ENCODE measurements around the gene HNRNPDL. TPM values are rescaled to one million over a fixed set of nuclear protein-coding genes. Genes with fewer than 3 reads are reported as not detected.

The HNRNPDL gene
- total RNA-seq, 4 donors from 2014 or later: 61.8 to 210 (median 101) TPM

GRCh38 chr4:82467471-82467870, 37.2 kb upstream of the HNRNPDL start:
- no peak for TF ChIP-seq POLR2A (IDR thresholded peaks at IDR 0.05)
- TF ChIP-seq, protein P1, sequence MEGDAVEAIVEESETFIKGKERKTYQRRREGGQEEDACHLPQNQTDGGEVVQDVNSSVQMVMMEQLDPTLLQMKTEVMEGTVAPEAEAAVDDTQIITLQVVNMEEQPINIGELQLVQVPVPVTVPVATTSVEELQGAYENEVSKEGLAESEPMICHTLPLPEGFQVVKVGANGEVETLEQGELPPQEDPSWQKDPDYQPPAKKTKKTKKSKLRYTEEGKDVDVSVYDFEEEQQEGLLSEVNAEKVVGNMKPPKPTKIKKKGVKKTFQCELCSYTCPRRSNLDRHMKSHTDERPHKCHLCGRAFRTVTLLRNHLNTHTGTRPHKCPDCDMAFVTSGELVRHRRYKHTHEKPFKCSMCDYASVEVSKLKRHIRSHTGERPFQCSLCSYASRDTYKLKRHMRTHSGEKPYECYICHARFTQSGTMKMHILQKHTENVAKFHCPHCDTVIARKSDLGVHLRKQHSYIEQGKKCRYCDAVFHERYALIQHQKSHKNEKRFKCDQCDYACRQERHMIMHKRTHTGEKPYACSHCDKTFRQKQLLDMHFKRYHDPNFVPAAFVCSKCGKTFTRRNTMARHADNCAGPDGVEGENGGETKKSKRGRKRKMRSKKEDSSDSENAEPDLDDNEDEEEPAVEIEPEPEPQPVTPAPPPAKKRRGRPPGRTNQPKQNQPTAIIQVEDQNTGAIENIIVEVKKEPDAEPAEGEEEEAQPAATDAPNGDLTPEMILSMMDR (IDR thresholded peaks at IDR 0.05): no peak
- no peaks in the 10 kb centered on the region for H3K36me3 ChIP-seq
- H3K27ac ChIP-seq: no peak overlapping the region
- no peak for DNase-seq
- H3K4me1 ChIP-seq: peaks cover 0 to 5% (median 0%) of the 10 kb centered on the region in 4 donors
- no peak overlapping the region for H3K4me3 ChIP-seq
- H3K27me3 ChIP-seq: no peaks in the 10 kb centered on the region
- H3K9me3 ChIP-seq: no peaks in the 10 kb centered on the region

- DNase-seq: no peak
- no peak for TF ChIP-seq POLR2A (IDR thresholded peaks at IDR 0.05)
- TF ChIP-seq, protein P1 (IDR thresholded peaks at IDR 0.05): no peak
- Histone ChIP-seq H3K9me3 (no peaks in the 10 kb centered on the region), H3K27me3 (no peaks in the 10 kb centered on the region), H3K36me3 (peaks cover 0 to 16% (median 0%) of the 10 kb centered on the region in 3 donors), H3K4me3 (no peak overlapping the region), H3K4me1 (peaks cover 0 to 10% (median 0%) of the 10 kb centered on the region in 4 donors), H3K27ac (no peak overlapping the region)
Observed at GRCh38 chr4:82463221-82463620, 33.0 kb upstream of the HNRNPDL start.

DNA sequence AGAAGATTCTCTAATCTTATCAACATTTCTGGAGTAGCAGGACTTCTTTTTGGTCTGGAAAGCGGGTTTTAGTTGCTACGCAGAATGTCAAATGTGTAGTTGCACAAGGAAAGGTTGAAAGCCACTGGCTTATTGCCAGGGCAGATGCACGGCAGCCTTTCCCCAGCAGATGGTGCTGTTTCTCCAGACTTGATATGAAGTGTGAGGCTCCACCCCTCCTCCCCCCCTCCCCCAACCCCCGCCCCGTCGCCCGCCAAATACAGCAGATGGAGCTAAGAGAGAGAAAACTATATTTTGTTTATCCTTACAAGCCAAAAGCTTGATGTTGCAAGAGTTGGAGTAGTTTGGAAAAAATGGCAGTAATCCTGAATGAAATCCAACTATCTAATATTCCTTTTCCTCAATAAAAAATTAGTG, 32.2 kb upstream of the HNRNPDL start:
- DNase-seq: peak; percentile 86 to 94 (median 87)
- no peaks in the 10 kb centered on the region for H3K9me3 ChIP-seq
- H3K36me3 ChIP-seq: peaks cover 0 to 24% (median 0%) of the 10 kb centered on the region in 3 donors
- TF ChIP-seq POLR2A (IDR thresholded peaks at IDR 0.05): no peak
- TF ChIP-seq, protein P1 (IDR thresholded peaks at IDR 0.05): peak; percentile 60 to 88 (median 72)
- H3K4me3 ChIP-seq: no peak overlapping the region
- H3K4me1 ChIP-seq: peaks cover 0 to 10% (median 0%) of the 10 kb centered on the region in 4 donors
- no peak overlapping the region for H3K27ac ChIP-seq
- H3K27me3 ChIP-seq: no peaks in the 10 kb centered on the region

DNA sequence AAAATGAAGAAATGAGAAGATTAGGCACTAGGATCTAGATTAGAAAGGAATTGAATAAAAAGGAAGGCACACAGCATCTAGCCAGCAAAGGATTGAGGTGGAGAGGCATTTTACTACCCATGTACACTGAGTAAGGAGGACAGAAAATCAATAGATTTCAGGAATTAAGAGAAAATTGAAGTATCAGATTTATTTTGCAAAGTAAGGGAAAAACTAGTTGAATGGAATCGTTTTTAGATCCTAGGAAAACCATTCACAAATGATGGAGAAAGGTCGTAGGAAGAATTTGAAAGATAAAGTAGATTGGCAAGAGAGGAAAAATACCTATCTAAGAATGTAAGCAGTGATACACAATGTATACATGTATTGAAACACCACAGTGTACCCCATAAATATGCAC, 31.4 kb upstream of the HNRNPDL start:
- Histone ChIP-seq H3K4me3 (no peak overlapping the region), H3K27ac (no peak overlapping the region), H3K4me1 (peaks cover 0 to 10% (median 0%) of the 10 kb centered on the region in 4 donors), H3K9me3 (no peaks in the 10 kb centered on the region), H3K27me3 (no peaks in the 10 kb centered on the region), H3K36me3 (peaks cover 0 to 31% (median 0%) of the 10 kb centered on the region in 3 donors)
- DNase-seq: no peak
- no peak for TF ChIP-seq POLR2A (IDR thresholded peaks at IDR 0.05)
- TF ChIP-seq, protein P1 (IDR thresholded peaks at IDR 0.05): no peak

DNA sequence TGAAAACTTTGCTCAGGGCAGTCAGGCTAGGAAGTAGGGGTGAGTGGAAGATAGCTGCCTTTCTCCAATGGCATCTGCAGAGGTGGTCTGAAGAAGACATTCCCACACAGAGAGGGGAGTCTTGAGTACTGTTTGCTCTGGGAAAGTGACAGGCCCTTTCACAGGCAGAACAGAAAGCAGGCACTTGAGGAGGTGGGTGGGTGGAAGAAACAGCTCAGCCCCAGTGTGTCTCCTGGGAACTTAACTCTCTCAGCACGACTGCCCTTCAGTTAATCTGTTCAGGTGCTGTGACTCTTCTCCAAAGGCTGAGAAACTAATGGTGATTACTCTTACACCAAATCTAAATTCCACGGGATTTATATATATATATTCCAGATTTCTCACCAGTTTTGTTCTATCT, 28.5 kb upstream of the HNRNPDL start:
- no peak for DNase-seq
- no peaks in the 10 kb centered on the region for H3K27me3 ChIP-seq
- H3K4me1 ChIP-seq: peaks cover 0 to 10% (median 0%) of the 10 kb centered on the region in 4 donors
- no peaks in the 10 kb centered on the region for H3K9me3 ChIP-seq
- no peak for TF ChIP-seq POLR2A (IDR thresholded peaks at IDR 0.05)
- TF ChIP-seq, protein P1 (IDR thresholded peaks at IDR 0.05): no peak
- no peak overlapping the region for H3K4me3 ChIP-seq
- H3K27ac ChIP-seq: no peak overlapping the region
- peaks cover 0 to 48% (median 0%) of the 10 kb centered on the region in 3 donors for H3K36me3 ChIP-seq

- TF ChIP-seq POLR2A (IDR thresholded peaks at IDR 0.05): no peak
- TF ChIP-seq, protein P1 (IDR thresholded peaks at IDR 0.05): no peak
- H3K4me3 ChIP-seq: no peak overlapping the region
- H3K36me3 ChIP-seq: peaks cover 0 to 62% (median 0%) of the 10 kb centered on the region in 3 donors
- no peaks in the 10 kb centered on the region for H3K27me3 ChIP-seq
- no peaks in the 10 kb centered on the region for H3K9me3 ChIP-seq
- DNase-seq: no peak
- H3K27ac ChIP-seq: no peak overlapping the region
- peaks cover 0 to 3% (median 0%) of the 10 kb centered on the region in 4 donors for H3K4me1 ChIP-seq
Observed at GRCh38 chr4:82457266-82457665, 27.0 kb upstream of the HNRNPDL start.
